Measurements from ENCODE around the gene NF1.

NF1 gene

GRCh38 chr17:31411707-31412285, 317.0 kb downstream of the NF1 start:
- no peak for DNase-seq (ENCODE audit: low spot score)

- no peak for DNase-seq (ENCODE audit: low spot score)
These were observed 317.7 kb downstream of the NF1 start for GRCh38 chr17:31412511-31412910.

- no peak for DNase-seq (ENCODE audit: low spot score)
These were observed 318.5 kb downstream of the NF1 start for GRCh38 chr17:31413081-31413799.

- DNase-seq (ENCODE audit: low spot score), result no peak
These were observed 319.2 kb downstream of the NF1 start for GRCh38 chr17:31413874-31414549.

GRCh38 chr17:31414550-31414918, 319.8 kb downstream of the NF1 start:
- DNase-seq (ENCODE audit: low spot score), result no peak

- DNase-seq (ENCODE audit: low spot score), result no peak
These were observed 320.3 kb downstream of the NF1 start for GRCh38 chr17:31415004-31415454.

- DNase-seq (ENCODE audit: low spot score), result no peak
These were observed 321.1 kb downstream of the NF1 start for GRCh38 chr17:31415640-31416502.

- no peak for DNase-seq (ENCODE audit: low spot score)
These were observed 321.7 kb downstream of the NF1 start for GRCh38 chr17:31416503-31416923.

- no peak for DNase-seq (ENCODE audit: low spot score)
These were observed 322.4 kb downstream of the NF1 start for GRCh38 chr17:31417051-31417792.

GRCh38 chr17:31418773-31419350, 324.1 kb downstream of the NF1 start:
- no peak for DNase-seq (ENCODE audit: low spot score)

- no peak for DNase-seq (ENCODE audit: low spot score)
These were observed 327.7 kb downstream of the NF1 start for GRCh38 chr17:31422443-31422842.

- no peak for DNase-seq (ENCODE audit: low spot score)
These were observed 330.1 kb downstream of the NF1 start for GRCh38 chr17:31424944-31425281.

- no peak for DNase-seq (ENCODE audit: low spot score)
These were observed 330.7 kb downstream of the NF1 start for GRCh38 chr17:31425282-31426040.

Data from SW480 (cell line).